ENCODE results near the gene PLPPR1. TPM values are rescaled to one million over a fixed set of nuclear protein-coding genes. Genes with fewer than 3 reads are reported as not detected.

PLPPR1 gene
- total and polyA plus RNA-seq, 10 donors, result not detected

GRCh38 chr9:101184813-101185278, 156.3 kb downstream of the PLPPR1 start:
- Histone ChIP-seq H3K4me3 (no peak overlapping the region), H3K9me3 (no peaks in the 10 kb centered on the region), H3K4me1 (no peaks in the 10 kb centered on the region), H3K27me3 (replicated peaks in 1 of 7) (no peaks in the 10 kb centered on the region), H3K27ac (no peak overlapping the region), H3K36me3 (no peaks in the 10 kb centered on the region)
- WGBS, 5 donors, result 64 to 71% (median 69%) methylated on average over 2 of the region's 2 CpGs
- no peak for DNase-seq
- TF ChIP-seq CTCF (IDR thresholded peaks at IDR 0.05 in 8 of 11, conservative IDR thresholded peaks at IDR 0.05 in 3 of 11) (no peak), POLR2A (IDR thresholded peaks at IDR 0.05) (no peak), POLR2AphosphoS5 (IDR thresholded peaks at IDR 0.05) (no peak)
- intact Hi-C loops (cut with DNase I; ENCODE audit: low total_unique reads), result no loop called here

GRCh38 chr9:101191723-101192122, 163.2 kb downstream of the PLPPR1 start:
- Histone ChIP-seq H3K4me1 (no peaks in the 10 kb centered on the region), H3K4me3 (no peak overlapping the region), H3K27me3 (replicated peaks in 1 of 7) (no peaks in the 10 kb centered on the region), H3K36me3 (no peaks in the 10 kb centered on the region), H3K27ac (no peak overlapping the region), H3K9me3 (no peaks in the 10 kb centered on the region)
- TF ChIP-seq CTCF (IDR thresholded peaks at IDR 0.05 in 8 of 11, conservative IDR thresholded peaks at IDR 0.05 in 3 of 11) (no peak), POLR2AphosphoS5 (IDR thresholded peaks at IDR 0.05) (no peak), POLR2A (IDR thresholded peaks at IDR 0.05) (no peak)
- intact Hi-C loops (cut with DNase I; ENCODE audit: low total_unique reads), result no loop called here
- DNase-seq, result no peak
- WGBS, 5 donors, result 75 to 83% (median 77%) methylated on average over 2 of the region's 2 CpGs

- H3K36me3 ChIP-seq, result no peaks in the 10 kb centered on the region
- intact Hi-C loops (cut with DNase I; ENCODE audit: low total_unique reads), result no loop called here
- 81 to 88% (median 85%) methylated on average over 4 of the region's 4 CpGs for WGBS, 5 donors
- H3K4me1 ChIP-seq, result no peaks in the 10 kb centered on the region
- no peaks in the 10 kb centered on the region for H3K27me3 ChIP-seq (replicated peaks in 1 of 7)
- DNase-seq, result no peak
- no peak overlapping the region for H3K27ac ChIP-seq
- H3K9me3 ChIP-seq, result no peaks in the 10 kb centered on the region
- TF ChIP-seq CTCF (IDR thresholded peaks at IDR 0.05 in 8 of 11, conservative IDR thresholded peaks at IDR 0.05 in 3 of 11) (no peak), POLR2A (IDR thresholded peaks at IDR 0.05) (no peak), POLR2AphosphoS5 (IDR thresholded peaks at IDR 0.05) (no peak)
- no peak overlapping the region for H3K4me3 ChIP-seq
Observed at GRCh38 chr9:101197026-101197425, 168.5 kb downstream of the PLPPR1 start.

GRCh38 chr9:101200852-101201251, 172.3 kb downstream of the PLPPR1 start:
- no peak overlapping the region for H3K27ac ChIP-seq
- intact Hi-C loops (cut with DNase I; ENCODE audit: low total_unique reads), result no loop called here
- no peak for DNase-seq
- H3K27me3 ChIP-seq (replicated peaks in 1 of 7), result no peaks in the 10 kb centered on the region
- H3K9me3 ChIP-seq, result no peaks in the 10 kb centered on the region
- TF ChIP-seq CTCF (IDR thresholded peaks at IDR 0.05 in 8 of 11, conservative IDR thresholded peaks at IDR 0.05 in 3 of 11), result no peak
- no peak for TF ChIP-seq POLR2AphosphoS5 (IDR thresholded peaks at IDR 0.05)
- TF ChIP-seq POLR2A (IDR thresholded peaks at IDR 0.05), result no peak
- no peaks in the 10 kb centered on the region for H3K4me1 ChIP-seq
- no peaks in the 10 kb centered on the region for H3K36me3 ChIP-seq
- 49 to 67% (median 66%) methylated on average over 2 of the region's 2 CpGs for WGBS, 5 donors
- no peak overlapping the region for H3K4me3 ChIP-seq
